ENCODE results near the gene SLC2A14.
"Not testable (repeated sequence)": the region's sequence is repeated elsewhere in the genome, so short reads cannot be mapped to it uniquely, and the experiment has no call there.

Gene SLC2A14

DNA sequence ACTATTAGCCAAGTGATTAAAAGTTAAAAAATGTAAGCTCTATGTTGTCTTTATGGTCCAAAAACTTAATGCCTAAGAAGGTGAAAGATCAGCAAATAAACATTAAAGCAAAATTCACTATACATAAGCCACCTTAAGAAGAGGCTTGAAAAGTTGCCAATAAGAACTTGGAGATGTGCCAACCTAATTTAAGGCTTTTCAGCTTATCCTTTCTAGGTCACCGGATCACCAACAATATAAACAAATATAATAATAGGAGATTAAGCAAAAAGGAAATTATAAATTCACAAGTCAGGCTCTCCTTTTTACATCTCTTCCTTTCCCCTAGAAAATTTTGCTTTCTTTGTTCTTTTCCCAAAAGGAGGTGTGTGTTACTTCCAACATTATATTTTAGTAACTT lies 32.4 kb upstream of the SLC2A14 start:
- H3K9me3 ChIP-seq (ENCODE audit: control insufficient read depth, insufficient read depth, low read length): no peaks in the 10 kb centered on the region
- no peak for DNase-seq (ENCODE audit: low read depth, low spot score)
- no peak overlapping the region for H3K27ac ChIP-seq (ENCODE audit: low read length)
- no peaks in the 10 kb centered on the region for H3K36me3 ChIP-seq (ENCODE audit: control insufficient read depth, insufficient read depth, low read length)
- H3K4me1 ChIP-seq (ENCODE audit: control insufficient read depth, insufficient read depth, low read length): peaks cover 2% of the 10 kb centered on the region; the same call in 1 of the 2 replicates
- H3K27me3 ChIP-seq (ENCODE audit: control insufficient read depth, insufficient read depth, low read length): no peaks in the 10 kb centered on the region
- H3K4me3 ChIP-seq (ENCODE audit: low read length): no peak overlapping the region
- no CpG with 5 or more reads among the region's 1 CpG for WGBS (ENCODE audit: insufficient coverage, insufficient read length)

DNA sequence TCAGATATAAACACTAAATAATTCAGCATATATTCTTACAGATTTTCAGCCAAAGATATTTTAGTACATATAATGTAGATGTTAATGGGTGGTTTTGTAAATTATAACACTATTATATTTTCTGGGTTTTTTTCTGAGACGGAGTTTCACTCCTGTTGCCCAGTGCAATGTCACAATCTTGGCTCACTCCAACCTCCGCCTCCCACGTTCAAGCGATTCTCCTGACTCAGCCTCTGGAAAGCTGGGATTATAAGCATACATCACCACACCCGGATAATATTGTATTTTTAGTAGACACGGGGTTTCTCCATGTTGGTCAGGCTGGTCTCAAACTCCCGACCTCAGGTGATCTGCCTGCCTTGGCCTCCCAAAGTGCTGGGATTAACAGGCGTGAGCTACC lies 29.7 kb upstream of the SLC2A14 start:
- H3K36me3 ChIP-seq (ENCODE audit: control insufficient read depth, insufficient read depth, low read length); H3K4me1 ChIP-seq (ENCODE audit: control insufficient read depth, insufficient read depth, low read length); DNase-seq (ENCODE audit: low read depth, low spot score); H3K27me3 ChIP-seq (ENCODE audit: control insufficient read depth, insufficient read depth, low read length); H3K4me3 ChIP-seq (ENCODE audit: low read length); H3K27ac ChIP-seq (ENCODE audit: low read length); H3K9me3 ChIP-seq (ENCODE audit: control insufficient read depth, insufficient read depth, low read length): not testable (repeated sequence)
- WGBS (ENCODE audit: insufficient coverage, insufficient read length): no CpG with 5 or more reads among the region's 8 CpGs

DNA sequence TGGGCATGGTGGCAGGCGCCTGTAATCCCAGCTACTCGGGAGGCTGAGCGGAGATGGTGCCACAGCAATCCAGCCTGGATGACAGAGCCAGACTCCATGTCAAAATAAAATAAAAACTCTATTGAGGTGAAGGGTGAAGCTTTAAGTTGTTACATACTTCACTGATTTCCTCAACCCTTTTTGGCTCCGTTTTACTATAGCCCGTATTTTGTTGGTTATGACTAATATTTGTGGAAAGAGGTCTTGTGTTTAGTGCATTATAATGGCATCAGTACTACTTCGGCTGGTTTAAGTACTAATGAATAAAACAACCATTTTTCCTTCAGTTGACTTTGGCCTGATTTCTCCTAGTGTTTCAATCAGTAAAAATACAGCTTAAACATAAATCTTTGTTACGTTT lies 27.0 kb upstream of the SLC2A14 start:
- Histone ChIP-seq H3K36me3 (ENCODE audit: control insufficient read depth, insufficient read depth, low read length) (no peaks in the 10 kb centered on the region), H3K9me3 (ENCODE audit: control insufficient read depth, insufficient read depth, low read length) (no peaks in the 10 kb centered on the region), H3K27me3 (ENCODE audit: control insufficient read depth, insufficient read depth, low read length) (no peaks in the 10 kb centered on the region), H3K27ac (ENCODE audit: low read length) (no peak overlapping the region), H3K4me1 (ENCODE audit: control insufficient read depth, insufficient read depth, low read length) (no peaks in the 10 kb centered on the region), H3K4me3 (ENCODE audit: low read length) (no peak overlapping the region)
- WGBS (ENCODE audit: insufficient coverage, insufficient read length): no CpG with 5 or more reads among the region's 7 CpGs
- DNase-seq (ENCODE audit: low read depth, low spot score): no peak

DNA sequence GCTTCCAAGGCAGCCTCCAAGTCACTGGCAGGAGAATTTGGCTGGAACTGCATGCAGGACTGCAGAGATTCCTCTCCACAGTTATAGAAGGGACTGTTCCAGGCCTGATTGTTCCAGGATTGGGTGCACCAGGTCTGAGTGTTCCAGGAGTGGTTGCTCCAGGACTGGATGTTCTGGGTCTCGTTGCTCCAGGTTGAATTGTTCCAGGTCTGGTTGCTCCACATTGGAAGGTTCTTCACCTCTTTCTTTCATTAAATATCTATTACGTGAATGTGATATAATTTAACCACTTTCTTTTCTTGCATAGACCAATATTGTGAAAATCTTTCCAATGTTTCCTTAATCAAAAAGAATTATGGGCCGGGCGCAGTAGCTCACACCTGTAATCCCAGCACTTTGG lies 24.0 kb upstream of the SLC2A14 start:
- not testable (repeated sequence) for H3K9me3 ChIP-seq (ENCODE audit: control insufficient read depth, insufficient read depth, low read length); H3K4me3 ChIP-seq (ENCODE audit: low read length); H3K36me3 ChIP-seq (ENCODE audit: control insufficient read depth, insufficient read depth, low read length); H3K4me1 ChIP-seq (ENCODE audit: control insufficient read depth, insufficient read depth, low read length); DNase-seq (ENCODE audit: low read depth, low spot score); H3K27me3 ChIP-seq (ENCODE audit: control insufficient read depth, insufficient read depth, low read length); H3K27ac ChIP-seq (ENCODE audit: low read length)
- WGBS (ENCODE audit: insufficient coverage, insufficient read length): no CpG with 5 or more reads among the region's 4 CpGs

DNA sequence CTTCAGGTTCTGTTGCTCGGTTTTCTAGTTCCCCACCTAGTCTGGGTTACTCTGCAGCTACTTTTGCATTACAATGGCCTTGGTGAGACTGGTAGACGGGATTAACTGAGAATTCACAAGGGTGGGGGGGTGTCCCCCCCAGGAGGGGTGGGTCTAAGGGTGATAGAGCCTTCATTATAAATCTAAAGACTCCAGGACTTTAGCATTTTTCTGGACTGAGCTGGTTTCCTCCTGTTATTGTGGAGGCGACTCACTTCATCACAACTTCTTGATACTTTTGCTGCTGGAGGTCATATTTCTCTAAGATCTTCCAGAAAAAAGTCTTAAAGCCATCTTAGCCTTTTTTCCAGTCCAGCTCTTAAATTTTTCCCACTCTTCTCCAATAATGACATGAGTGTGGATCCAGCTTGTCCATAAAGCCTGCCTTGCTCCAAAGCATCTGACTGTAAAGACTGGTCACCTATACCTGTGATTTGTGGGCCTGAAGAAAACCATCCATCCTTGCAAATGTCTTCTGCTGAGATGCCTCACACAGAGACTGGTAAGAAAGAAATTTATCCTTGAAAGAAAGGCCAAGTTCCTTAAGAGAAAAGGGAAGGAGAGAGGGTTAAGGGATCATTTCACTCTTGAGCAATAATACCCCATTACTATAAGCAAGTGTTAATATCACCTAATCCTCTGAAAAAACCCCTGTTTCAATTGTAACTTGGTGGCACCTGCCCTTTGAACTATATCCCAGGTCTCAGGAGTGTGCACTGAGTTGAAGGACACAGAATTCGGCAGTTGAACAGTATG lies 19.7 kb upstream of the SLC2A14 start:
- peaks cover 4% of the 10 kb centered on the region; the same call in 1 of the 2 replicates for H3K4me1 ChIP-seq (ENCODE audit: control insufficient read depth, insufficient read depth, low read length)
- H3K9me3 ChIP-seq (ENCODE audit: control insufficient read depth, insufficient read depth, low read length): no peaks in the 10 kb centered on the region
- no peaks in the 10 kb centered on the region for H3K36me3 ChIP-seq (ENCODE audit: control insufficient read depth, insufficient read depth, low read length)
- no peak for DNase-seq (ENCODE audit: low read depth, low spot score)
- no CpG with 5 or more reads among the region's 4 CpGs for WGBS (ENCODE audit: insufficient coverage, insufficient read length)
- H3K27me3 ChIP-seq (ENCODE audit: control insufficient read depth, insufficient read depth, low read length): no peaks in the 10 kb centered on the region
- no peak overlapping the region for H3K27ac ChIP-seq (ENCODE audit: low read length)
- no peak overlapping the region for H3K4me3 ChIP-seq (ENCODE audit: low read length)

DNA sequence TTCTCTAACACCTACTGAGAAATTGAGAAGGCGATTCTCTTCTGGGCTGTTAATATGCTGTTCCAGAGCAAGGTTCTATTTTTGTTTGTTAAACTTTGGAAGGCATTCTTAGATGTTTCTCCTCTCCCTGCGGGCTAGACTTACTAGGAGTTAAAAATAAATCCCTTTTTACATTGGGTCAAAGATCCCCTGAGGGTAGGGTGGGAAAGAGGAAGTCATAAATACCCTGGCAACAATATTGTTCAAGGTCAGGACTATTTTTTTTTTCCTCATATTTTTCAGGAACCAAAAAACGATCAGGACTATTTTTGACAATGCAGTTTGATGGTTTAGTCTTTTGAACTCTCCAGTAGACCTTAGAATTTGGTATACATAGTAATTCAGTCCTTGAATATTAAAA lies 12.0 kb upstream of the SLC2A14 start:
- H3K4me3 ChIP-seq (ENCODE audit: low read length): no peak overlapping the region

DNA sequence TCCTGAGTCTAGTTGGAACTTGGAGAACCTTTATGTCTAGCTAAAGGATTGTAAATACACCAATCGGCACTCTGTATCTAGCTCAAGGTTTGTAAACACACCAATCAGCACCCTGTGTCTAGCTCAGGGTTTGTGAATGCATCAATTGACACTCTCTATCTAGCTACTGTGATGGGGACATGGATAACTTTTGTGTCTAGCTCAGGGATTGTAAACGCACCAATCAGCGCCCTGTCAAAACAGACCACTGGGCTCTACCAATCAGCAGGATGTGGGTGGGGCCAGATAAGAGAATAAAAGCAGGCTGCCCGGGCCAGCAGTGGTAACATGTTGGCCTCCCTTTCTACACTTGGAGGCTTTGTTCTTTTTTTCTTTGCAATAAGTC lies 9.0 kb upstream of the SLC2A14 start:
- H3K4me1 ChIP-seq (ENCODE audit: control insufficient read depth, insufficient read depth, low read length); DNase-seq (ENCODE audit: low read depth, low spot score); H3K9me3 ChIP-seq (ENCODE audit: control insufficient read depth, insufficient read depth, low read length); H3K27ac ChIP-seq (ENCODE audit: low read length); H3K4me3 ChIP-seq (ENCODE audit: low read length); H3K36me3 ChIP-seq (ENCODE audit: control insufficient read depth, insufficient read depth, low read length); H3K27me3 ChIP-seq (ENCODE audit: control insufficient read depth, insufficient read depth, low read length): not testable (repeated sequence)
- WGBS (ENCODE audit: insufficient coverage, insufficient read length): no CpG with 5 or more reads among the region's 4 CpGs

More for the DNA sequence above, 12.0 kb upstream of the SLC2A14 start:
- no peaks in the 10 kb centered on the region for H3K9me3 ChIP-seq (ENCODE audit: control insufficient read depth, insufficient read depth, low read length)
- DNase-seq (ENCODE audit: low read depth, low spot score): no peak
- H3K27ac ChIP-seq (ENCODE audit: low read length): no peak overlapping the region
- no peaks in the 10 kb centered on the region; the same call in 1 of the 2 replicates for H3K36me3 ChIP-seq (ENCODE audit: control insufficient read depth, insufficient read depth, low read length)
- no peaks in the 10 kb centered on the region for H3K27me3 ChIP-seq (ENCODE audit: control insufficient read depth, insufficient read depth, low read length)
- no CpG with 5 or more reads among the region's 3 CpGs for WGBS (ENCODE audit: insufficient coverage, insufficient read length)
- H3K4me1 ChIP-seq (ENCODE audit: control insufficient read depth, insufficient read depth, low read length): no peaks in the 10 kb centered on the region

DNA sequence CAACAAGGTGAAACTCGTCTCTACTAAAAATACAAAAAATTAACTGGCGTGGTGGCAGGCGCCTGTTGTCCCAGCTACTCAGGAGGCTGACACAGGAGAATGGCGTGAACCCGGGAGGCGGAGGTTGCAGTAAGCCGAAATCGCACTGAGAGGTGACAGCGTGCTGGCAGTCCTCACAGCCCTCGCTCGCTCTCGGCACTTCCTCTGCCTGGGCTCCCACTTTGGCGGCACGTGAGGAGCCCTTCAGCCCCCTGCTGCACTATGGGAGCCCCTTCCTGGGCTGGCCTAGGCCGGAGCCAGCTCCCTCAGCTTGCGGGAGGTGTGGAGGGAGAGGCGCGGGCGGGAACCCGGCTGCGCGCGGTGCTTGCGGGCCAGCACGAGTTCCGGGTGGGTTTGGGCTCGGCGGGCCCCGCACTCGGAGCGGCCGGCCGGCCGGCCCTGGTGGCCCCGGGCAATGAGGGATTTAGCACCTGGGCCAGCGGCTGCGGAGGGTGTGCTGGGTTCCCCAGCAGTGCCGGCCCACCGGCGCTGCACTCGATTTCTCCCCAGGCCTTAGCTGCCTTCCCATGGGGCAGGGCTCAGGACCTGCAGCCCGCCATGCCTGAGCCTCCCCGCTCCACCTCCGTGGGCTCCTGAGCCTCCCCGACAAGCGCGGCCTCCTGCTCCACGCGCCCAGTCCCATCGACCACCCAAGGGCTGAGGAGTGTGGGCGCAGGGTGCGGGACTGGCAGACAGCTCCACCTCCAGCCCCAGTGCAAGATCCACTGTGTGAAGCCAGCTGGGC lies 8.4 kb upstream of the SLC2A14 start:
- H3K4me3 ChIP-seq (ENCODE audit: low read length); H3K27ac ChIP-seq (ENCODE audit: low read length); H3K27me3 ChIP-seq (ENCODE audit: control insufficient read depth, insufficient read depth, low read length); H3K4me1 ChIP-seq (ENCODE audit: control insufficient read depth, insufficient read depth, low read length); H3K36me3 ChIP-seq (ENCODE audit: control insufficient read depth, insufficient read depth, low read length); H3K9me3 ChIP-seq (ENCODE audit: control insufficient read depth, insufficient read depth, low read length); DNase-seq (ENCODE audit: low read depth, low spot score): not testable (repeated sequence)
- no CpG with 5 or more reads among the region's 52 CpGs for WGBS (ENCODE audit: insufficient coverage, insufficient read length)

DNA sequence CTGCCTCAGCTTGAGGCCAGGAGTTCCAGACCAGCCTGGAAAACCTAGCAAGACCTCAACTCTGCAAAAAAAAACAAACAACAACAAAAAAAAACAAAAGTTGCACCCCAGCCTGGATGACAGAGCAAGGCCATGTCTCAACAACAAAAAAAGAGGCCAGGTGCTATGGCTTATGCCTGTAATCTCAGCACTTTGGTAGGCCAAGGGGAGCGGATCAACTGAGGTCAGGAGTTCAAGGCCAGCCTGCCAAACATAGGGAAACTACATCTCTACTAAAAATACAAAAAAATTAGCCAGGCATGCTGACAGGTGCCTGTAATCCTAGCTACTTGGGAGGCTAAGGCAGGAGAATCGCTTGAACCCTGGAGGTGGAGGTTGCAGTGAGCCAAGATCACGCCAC lies 6.5 kb upstream of the SLC2A14 start:
- H3K27ac ChIP-seq (ENCODE audit: low read length): no peak overlapping the region
- H3K27me3 ChIP-seq (ENCODE audit: control insufficient read depth, insufficient read depth, low read length): no peaks in the 10 kb centered on the region
- DNase-seq (ENCODE audit: low read depth, low spot score): no peak
- no peaks in the 10 kb centered on the region; the same call in 1 of the 2 replicates for H3K36me3 ChIP-seq (ENCODE audit: control insufficient read depth, insufficient read depth, low read length)
- H3K9me3 ChIP-seq (ENCODE audit: control insufficient read depth, insufficient read depth, low read length): no peaks in the 10 kb centered on the region
- WGBS (ENCODE audit: insufficient coverage, insufficient read length): no CpG with 5 or more reads among the region's 3 CpGs
- H3K4me1 ChIP-seq (ENCODE audit: control insufficient read depth, insufficient read depth, low read length): no peaks in the 10 kb centered on the region
- no peak overlapping the region for H3K4me3 ChIP-seq (ENCODE audit: low read length)

DNA sequence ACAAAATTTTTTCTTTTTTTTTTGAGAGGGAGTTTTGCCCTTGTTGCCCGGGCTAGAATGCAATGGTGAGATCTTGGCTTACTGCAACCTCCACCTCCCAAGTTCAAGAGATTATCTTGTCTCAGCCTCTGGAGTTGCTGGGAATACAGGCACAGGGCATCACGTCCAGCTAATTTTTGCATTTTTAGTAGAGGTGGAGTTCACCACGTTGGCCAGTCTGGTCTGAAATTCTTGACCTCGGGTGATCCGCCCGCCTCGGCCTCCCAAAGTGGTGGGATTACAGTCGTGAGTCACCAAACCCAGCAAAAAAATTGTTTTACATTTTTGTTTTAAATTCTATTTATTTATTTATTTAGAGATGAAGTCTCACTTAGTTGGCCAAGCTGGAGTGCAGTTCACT lies 4.7 kb upstream of the SLC2A14 start:
- no peak overlapping the region for H3K27ac ChIP-seq (ENCODE audit: low read length)
- no peak overlapping the region for H3K4me3 ChIP-seq (ENCODE audit: low read length)
- H3K27me3 ChIP-seq (ENCODE audit: control insufficient read depth, insufficient read depth, low read length): no peaks in the 10 kb centered on the region
- H3K36me3 ChIP-seq (ENCODE audit: control insufficient read depth, insufficient read depth, low read length): no peaks in the 10 kb centered on the region; the same call in 1 of the 2 replicates
- no peak for DNase-seq (ENCODE audit: low read depth, low spot score)
- no peaks in the 10 kb centered on the region for H3K9me3 ChIP-seq (ENCODE audit: control insufficient read depth, insufficient read depth, low read length)
- H3K4me1 ChIP-seq (ENCODE audit: control insufficient read depth, insufficient read depth, low read length): no peaks in the 10 kb centered on the region
- WGBS (ENCODE audit: insufficient coverage, insufficient read length): no CpG with 5 or more reads among the region's 8 CpGs
